ENCODE results near the gene AKT3. TPM values are rescaled to one million over a fixed set of nuclear protein-coding genes. Genes with fewer than 3 reads are reported as not detected.

AKT3 gene
- total RNA-seq, 1 donor from 2014 or later: 38.5 TPM

DNA sequence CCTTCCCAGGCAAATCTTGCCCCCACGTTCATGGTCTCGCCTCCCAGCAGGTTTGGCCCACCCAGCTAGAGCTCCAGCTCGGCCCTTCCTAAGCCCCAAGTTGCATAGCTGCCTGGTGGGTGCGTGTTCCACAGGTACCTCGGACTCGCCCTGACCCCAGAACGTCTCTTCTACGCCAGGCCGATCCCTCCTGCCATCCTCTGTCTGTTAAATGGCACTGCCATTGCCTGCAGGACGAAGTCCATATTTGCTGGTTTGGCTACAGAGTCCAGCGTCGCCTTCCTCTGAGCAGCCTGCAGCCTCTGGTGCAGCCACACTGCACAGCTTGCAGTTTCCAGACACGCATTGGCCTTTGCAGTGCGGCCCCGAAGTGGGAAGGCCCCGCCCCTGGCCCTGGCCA lies 366.1 kb downstream of the AKT3 start:
- peak overlapping the region; percentile 69 for H3K4me3 Mint-ChIP-seq
- peaks cover 1% of the 10 kb centered on the region for H3K36me3 Mint-ChIP-seq (ENCODE audit: low read depth)
- peaks cover 5% of the 10 kb centered on the region for H3K27me3 Mint-ChIP-seq
- peaks cover 14% of the 10 kb centered on the region for H3K4me1 Mint-ChIP-seq
- H3K27ac Mint-ChIP-seq: no peak overlapping the region
- intact Hi-C loops (cut with micrococcal nuclease): loop anchor here (5.0 to 10.0 kb wide), 2 partner anchors 37 to 139 kb away; no protein-coding TSS in a partner anchor
- DNase-seq: no peak
- peaks cover 6% of the 10 kb centered on the region for H3K9me3 Mint-ChIP-seq

DNA sequence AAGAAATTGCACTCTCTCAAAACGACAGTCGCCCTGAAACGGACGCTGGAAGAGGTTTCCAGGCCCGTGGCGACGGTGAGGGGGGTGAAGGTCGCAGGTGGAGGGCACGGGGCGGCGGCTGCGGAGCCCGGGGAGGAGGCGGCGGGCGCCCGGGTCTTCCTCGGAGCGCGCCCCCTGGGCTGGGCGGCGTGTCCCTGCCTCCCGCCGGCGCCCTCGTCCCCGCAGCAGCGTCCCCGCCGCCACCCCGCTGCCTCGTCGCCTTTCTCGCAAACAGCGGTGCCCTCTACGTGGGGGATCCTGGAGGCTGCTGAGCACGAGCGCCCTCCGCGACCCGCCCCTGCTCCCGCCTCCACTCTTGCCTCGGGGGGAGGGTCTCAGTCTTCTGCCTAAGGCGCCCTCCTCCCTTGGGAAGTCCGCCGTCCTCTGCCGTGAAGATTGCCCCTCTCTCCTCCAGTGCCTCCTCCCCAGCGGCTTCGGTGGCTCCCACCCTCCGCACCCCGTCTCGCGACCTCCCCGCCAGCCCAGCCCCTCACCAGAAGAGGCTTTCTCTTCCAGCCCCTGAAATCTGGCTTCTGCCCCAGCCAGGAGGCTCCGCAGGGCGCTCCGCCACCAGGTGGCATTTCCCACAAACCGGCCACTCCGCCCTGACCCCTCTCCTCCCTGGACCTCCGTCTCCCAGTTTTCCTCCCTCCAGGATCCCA lies 366.8 kb downstream of the AKT3 start:
- Mint-ChIP-seq H3K4me1 (peaks cover 14% of the 10 kb centered on the region), H3K27ac (no peak overlapping the region), H3K36me3 (ENCODE audit: low read depth) (peaks cover 1% of the 10 kb centered on the region), H3K27me3 (peaks cover 5% of the 10 kb centered on the region), H3K9me3 (peaks cover 6% of the 10 kb centered on the region), H3K4me3 (peak overlapping the region; percentile 71)
- intact Hi-C loops (cut with micrococcal nuclease): loop anchor here (5.0 to 10.0 kb wide), 2 partner anchors 36 to 138 kb away; no protein-coding TSS in a partner anchor
- DNase-seq: peak; percentile 63

DNA sequence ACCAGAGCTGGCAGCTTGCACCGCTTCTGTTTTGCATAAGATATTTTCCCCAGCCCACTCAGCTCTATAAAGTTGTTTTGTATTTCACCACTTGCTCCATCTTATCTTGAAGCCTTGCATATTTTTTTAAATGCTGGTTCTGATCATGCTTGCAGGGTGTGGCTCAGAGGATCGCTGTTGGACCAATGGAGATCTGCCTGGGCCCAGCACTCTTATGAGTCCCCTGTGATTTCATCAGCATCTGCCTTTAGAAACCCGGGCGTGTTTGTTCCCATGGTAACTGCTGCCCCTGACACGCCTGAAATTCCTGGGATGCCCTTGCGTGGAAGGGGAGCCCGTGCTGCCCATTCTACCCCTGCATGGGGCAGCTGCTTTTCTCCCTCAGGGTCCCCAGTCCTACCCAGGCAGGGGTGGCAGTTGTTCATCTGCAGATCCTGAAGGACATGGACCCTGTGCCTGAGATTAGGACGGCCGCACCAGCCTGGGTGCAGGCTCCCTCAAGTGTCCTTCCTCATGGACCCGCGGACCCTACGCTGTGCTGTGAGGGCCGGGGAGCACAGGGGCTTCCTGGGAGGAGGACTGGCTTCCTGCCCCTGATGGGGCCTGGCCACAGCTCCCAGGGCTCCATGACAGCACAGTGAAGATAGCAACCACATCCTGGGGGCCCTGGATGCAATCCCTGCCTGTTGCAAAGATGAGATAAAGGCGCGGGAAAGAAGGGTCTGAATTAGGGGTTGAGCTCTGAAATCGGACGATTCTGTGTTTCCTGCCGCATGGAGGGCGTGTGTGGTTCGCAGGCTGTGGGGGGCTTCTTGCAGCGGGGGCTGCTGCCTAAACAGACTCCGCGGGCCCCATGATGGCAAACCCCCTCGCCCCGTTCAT lies 367.7 kb downstream of the AKT3 start:
- Mint-ChIP-seq H3K27ac (no peak overlapping the region), H3K9me3 (peaks cover 6% of the 10 kb centered on the region), H3K4me3 (peak overlapping the region; percentile 71), H3K4me1 (peaks cover 14% of the 10 kb centered on the region), H3K36me3 (ENCODE audit: low read depth) (peaks cover 1% of the 10 kb centered on the region), H3K27me3 (peaks cover 5% of the 10 kb centered on the region)
- no peak for DNase-seq
- intact Hi-C loops (cut with micrococcal nuclease): loop anchor here (5.0 to 10.0 kb wide), 2 partner anchors 35 to 138 kb away; no protein-coding TSS in a partner anchor

DNA sequence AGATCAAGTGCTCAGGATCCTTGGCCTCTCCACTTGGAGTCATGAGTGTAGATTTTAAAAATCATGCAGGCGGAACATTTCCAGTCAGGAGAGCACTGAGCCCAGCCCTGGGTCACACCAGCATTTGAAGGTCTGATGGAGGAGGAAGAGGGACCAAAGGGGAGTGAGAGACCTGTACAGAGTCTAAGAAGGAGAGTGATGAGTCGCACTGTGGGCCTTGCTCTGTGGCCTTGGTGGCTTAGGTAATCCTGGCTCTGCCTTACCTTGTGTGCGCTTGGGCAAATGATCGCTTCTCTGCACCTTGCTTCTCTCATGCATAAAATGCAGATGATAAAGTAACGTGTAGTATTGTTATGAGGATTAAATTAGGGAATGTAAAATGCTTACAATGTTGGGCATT lies 368.9 kb downstream of the AKT3 start:
- H3K9me3 Mint-ChIP-seq: peaks cover 6% of the 10 kb centered on the region
- no peak overlapping the region for H3K27ac Mint-ChIP-seq
- intact Hi-C loops (cut with micrococcal nuclease): loop anchor here (5.0 to 10.0 kb wide), 2 partner anchors 34 to 136 kb away; no protein-coding TSS in a partner anchor
- peaks cover 1% of the 10 kb centered on the region for H3K36me3 Mint-ChIP-seq (ENCODE audit: low read depth)
- no peak overlapping the region for H3K4me3 Mint-ChIP-seq
- peaks cover 14% of the 10 kb centered on the region for H3K4me1 Mint-ChIP-seq
- DNase-seq: no peak
- peaks cover 5% of the 10 kb centered on the region for H3K27me3 Mint-ChIP-seq

DNA sequence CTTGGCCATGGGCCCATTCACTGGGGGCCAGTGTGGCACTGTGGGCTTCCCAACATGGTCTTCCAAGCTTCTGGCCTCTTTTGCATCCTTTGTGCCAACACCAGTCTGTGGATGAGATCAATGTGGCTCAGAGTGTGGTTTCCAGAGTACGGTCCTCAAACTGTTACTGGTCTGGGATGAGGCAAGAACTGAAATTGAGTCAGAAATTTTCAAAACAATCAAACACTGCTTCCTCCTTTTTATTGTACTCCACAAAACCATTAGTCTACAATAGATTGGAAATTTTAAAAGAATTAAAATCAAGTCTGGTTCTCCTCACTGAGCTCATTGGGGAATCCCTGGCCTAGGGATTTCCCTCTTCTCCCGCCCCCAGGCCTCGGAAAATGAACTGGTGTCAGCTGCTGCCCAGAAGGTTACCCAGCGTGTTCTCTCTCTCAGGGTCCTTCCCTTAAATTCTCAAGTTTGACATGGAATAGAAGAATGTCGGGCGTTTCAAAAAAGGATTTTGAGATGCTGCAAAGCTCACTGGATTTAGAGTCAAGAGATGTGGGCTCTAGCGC lies 372.2 kb downstream of the AKT3 start:
- Mint-ChIP-seq H3K4me1 (peaks cover 19% of the 10 kb centered on the region), H3K4me3 (no peak overlapping the region), H3K27me3 (no peaks in the 10 kb centered on the region), H3K27ac (no peak overlapping the region), H3K9me3 (peaks cover 6% of the 10 kb centered on the region), H3K36me3 (ENCODE audit: low read depth) (no peaks in the 10 kb centered on the region)
- DNase-seq: no peak
- intact Hi-C loops (cut with micrococcal nuclease): loop anchor here (10.0 kb wide), 1 partner anchor 267 kb away; no protein-coding TSS in a partner anchor

DNA sequence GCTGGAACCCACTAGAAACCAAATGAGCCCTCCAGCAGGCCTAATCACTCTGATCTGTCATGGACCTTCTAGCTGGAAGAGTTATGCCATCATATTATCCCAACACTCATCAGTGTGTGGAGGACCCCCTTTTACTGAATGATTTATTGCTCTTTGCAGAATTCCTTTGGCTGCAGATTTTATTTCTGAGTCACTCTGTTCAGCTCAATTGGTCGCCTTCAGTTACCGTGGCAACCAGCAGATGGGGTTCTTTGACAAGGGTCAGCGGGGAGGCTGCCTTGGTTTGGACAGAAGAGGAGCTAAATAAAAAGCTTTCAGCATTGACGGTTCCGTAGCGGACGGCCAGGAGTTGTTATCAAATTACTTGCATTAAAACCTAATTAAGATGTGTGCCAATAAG lies 374.1 kb downstream of the AKT3 start:
- Mint-ChIP-seq H3K4me3 (no peak overlapping the region), H3K36me3 (ENCODE audit: low read depth) (no peaks in the 10 kb centered on the region), H3K9me3 (peaks cover 6% of the 10 kb centered on the region), H3K27me3 (no peaks in the 10 kb centered on the region), H3K4me1 (peaks cover 7% of the 10 kb centered on the region), H3K27ac (no peak overlapping the region)
- intact Hi-C loops (cut with micrococcal nuclease): loop anchor here (10.0 kb wide), 1 partner anchor 269 kb away; no protein-coding TSS in a partner anchor
- no peak for DNase-seq

DNA sequence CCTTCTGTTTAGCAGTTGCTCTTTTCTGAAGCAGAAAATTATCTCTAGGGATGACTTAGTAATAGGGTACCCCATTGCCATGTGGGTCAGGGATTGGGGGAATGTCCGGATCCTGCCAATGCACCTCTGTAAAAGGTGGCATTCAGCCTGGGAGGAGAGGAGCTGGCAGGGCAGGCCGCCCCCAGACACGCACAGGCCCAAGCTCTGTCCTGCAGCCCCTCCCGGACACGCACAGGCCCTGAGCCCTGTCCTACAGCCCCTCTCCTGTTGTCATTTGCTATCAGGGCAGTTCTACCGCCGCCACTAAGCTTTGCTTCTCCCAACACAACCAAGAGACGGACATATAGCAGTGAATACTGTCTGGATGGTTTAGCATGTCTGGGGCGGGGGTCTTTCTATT lies 375.1 kb downstream of the AKT3 start:
- DNase-seq: no peak
- Mint-ChIP-seq H3K9me3 (peaks cover 3% of the 10 kb centered on the region), H3K4me1 (peaks cover 7% of the 10 kb centered on the region), H3K27ac (no peak overlapping the region), H3K4me3 (no peak overlapping the region), H3K27me3 (no peaks in the 10 kb centered on the region), H3K36me3 (ENCODE audit: low read depth) (no peaks in the 10 kb centered on the region)
- intact Hi-C loops (cut with micrococcal nuclease): loop anchor here (10.0 kb wide), 1 partner anchor 270 kb away; no protein-coding TSS in a partner anchor

DNA sequence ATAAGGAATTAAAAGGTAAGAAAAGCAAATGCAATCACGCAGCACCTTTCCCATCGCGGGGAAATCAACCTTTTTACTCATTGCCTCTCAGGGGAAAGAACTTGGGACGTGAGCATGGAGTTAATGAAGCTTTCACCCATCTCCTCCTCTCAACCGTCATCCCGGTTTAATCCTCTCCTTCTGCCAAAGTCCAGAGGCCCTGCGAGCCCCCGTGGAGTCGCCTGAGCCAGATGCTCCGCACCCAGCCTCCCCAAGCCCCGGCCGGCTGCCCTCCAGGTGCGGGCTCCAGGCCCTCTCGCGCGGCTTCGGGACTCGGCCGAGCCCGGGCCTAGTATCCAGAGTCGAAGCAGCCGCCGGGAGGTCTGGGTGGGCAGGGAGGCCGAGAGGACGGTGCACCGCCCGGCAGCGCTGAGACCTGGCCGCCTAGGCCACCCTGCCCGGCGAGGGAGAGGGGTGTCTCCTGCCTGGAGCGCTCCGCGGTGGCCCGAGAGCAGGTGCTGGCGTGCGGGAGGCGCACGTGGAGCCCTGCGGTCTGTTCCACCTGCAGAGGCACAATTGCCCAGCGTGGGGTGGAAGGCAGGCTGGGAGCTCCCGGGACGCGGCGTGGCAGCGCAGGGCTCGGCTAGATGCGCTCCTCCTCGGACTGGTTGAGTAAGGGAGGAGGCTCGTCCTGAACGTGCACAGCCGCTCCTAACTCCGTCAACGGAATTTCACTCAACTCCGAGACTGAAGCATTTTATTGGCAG lies 375.7 kb downstream of the AKT3 start:
- Mint-ChIP-seq H3K4me1 (peaks cover 7% of the 10 kb centered on the region), H3K27me3 (no peaks in the 10 kb centered on the region), H3K36me3 (ENCODE audit: low read depth) (no peaks in the 10 kb centered on the region), H3K4me3 (peak overlapping the region; percentile 84), H3K9me3 (no peaks in the 10 kb centered on the region), H3K27ac (no peak overlapping the region)
- intact Hi-C loops (cut with micrococcal nuclease): loop anchor here (10.0 kb wide), 1 partner anchor 270 kb away; no protein-coding TSS in a partner anchor
- no peak for DNase-seq

DNA sequence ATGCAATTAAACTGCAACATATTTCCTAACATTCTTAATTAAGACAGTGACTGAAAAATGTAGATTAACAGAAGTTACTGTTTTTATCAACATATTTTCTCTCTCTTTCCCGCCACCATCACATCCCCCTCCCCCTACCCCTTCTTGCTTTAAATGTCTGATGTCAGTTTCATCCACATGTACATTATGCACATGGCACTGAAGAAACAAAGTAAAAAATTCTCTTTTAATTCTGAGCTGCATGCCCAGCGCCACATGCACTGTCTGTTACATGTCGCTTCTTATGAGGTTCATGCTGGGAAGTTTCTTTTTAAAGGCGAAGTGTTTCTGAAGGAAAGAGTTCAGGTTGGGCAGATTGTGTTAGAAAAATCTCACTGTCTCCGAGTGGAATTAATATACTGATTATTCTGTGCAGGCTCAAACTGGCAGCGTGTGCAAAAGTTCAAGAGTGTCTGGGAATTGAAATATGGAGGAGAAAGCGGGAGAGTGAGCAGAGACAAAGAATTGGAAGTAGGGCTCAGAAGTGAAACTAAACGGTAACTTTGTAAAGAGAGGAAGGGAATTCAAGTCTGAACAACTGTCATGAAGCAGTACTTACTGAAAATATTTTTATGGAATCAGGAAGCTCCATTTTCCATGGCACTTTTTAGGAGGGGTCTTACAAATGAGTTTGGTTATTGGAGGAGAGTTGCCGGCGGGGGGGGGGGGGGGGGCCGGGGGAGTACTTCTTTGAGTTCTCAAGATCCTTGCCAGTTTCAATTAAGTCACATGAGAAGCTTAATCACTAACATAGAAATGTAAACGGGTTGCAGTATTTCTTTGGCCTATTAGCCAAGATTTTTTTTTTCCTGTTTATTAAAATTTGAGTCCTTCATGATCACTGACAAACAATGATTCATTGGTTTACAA lies 376.6 kb downstream of the AKT3 start:
- Mint-ChIP-seq H3K9me3 (no peaks in the 10 kb centered on the region), H3K4me3 (peak overlapping the region; percentile 84), H3K4me1 (peaks cover 7% of the 10 kb centered on the region), H3K36me3 (ENCODE audit: low read depth) (no peaks in the 10 kb centered on the region), H3K27ac (peak overlapping the region; percentile 3), H3K27me3 (no peaks in the 10 kb centered on the region)
- intact Hi-C loops (cut with micrococcal nuclease): loop anchor here (10.0 kb wide), 1 partner anchor 271 kb away; no protein-coding TSS in a partner anchor
- no peak for DNase-seq

DNA sequence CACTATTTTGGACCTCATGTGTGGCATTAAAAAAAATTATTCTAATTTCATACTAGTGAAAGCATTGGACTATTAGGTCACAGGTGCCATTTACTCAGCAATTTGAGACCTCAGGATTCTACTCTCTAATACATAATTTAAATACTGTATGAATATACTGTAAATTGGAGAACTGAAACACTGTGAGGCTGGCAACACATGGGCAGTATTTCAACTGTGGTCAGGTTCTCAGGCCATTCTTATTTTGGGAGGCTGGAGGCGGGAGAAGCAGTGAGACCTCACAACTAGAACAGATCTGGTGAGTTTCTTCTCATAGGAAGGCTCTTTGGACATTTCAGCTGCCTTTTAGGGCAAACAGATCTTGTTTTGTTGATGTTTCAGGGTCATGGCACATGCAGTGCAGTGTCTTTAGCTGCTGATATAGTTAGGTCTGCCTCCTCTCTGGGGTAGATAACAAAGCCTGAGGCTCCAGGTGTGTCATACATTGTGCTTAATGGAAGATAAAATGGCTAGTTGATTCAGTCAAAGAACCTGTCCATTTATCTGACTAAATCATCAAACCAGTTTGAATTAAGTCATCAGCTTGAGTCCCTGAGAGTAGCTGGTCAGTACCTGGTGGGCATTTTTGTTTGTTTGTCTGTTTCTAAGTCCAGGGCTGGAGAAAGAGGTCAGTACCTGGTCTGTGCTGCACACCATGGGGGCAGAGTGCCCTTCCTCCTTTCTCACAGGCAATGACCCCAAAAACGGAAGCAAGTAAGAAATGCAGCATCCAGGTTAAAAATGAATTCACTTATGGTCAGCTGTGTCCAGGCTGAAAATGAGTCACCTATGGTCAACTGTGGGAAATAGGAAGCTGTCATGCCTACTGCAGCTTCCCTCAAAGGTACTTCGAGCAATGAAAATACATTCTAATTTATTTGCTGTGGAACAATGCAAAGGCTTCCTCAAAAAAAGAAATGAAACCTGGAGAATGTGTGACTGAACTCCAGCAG lies 378.0 kb downstream of the AKT3 start:
- intact Hi-C loops (cut with micrococcal nuclease): loop anchor here (10.0 kb wide), 1 partner anchor 273 kb away; no protein-coding TSS in a partner anchor
- no peak overlapping the region for H3K27ac Mint-ChIP-seq
- no peak overlapping the region for H3K4me3 Mint-ChIP-seq
- H3K27me3 Mint-ChIP-seq: no peaks in the 10 kb centered on the region
- no peaks in the 10 kb centered on the region for H3K9me3 Mint-ChIP-seq
- DNase-seq: no peak
- peaks cover 7% of the 10 kb centered on the region for H3K4me1 Mint-ChIP-seq
- no peaks in the 10 kb centered on the region for H3K36me3 Mint-ChIP-seq (ENCODE audit: low read depth)

DNA sequence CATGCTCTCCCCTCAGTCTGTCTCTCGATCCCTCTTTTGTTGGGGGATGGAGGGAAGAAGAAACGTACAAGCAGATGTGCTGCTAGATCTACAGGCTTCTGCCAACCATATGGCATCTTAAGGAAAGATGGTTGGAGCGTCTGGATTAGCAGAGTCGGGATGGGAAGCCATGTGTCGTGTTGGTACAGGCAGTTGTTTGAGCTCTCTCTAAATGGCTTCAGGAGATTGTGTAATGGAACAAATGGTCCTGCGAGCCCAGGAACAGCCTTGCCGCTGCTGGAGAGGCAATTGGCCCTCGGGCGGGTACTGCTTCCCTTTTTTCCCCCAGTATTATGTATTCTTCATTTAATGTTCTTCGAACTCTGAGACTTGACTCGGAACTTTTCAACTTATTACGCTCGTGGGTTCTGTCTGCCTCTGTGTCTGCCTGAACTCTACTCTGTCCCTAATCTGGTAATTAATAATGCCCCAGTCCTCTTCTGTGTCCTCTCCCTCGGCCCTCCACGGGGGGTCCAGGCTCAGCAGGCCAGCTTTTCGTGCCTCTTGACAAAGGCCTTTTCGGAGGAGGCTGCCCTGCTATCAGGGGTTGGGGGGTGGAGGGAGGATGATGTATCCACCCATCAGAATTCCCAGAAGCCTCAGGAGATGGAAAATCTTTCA lies 378.9 kb downstream of the AKT3 start:
- intact Hi-C loops (cut with micrococcal nuclease): loop anchor here (10.0 kb wide), 1 partner anchor 274 kb away; no protein-coding TSS in a partner anchor
- H3K27ac Mint-ChIP-seq: no peak overlapping the region
- no peaks in the 10 kb centered on the region for H3K27me3 Mint-ChIP-seq
- peaks cover 7% of the 10 kb centered on the region for H3K4me1 Mint-ChIP-seq
- H3K4me3 Mint-ChIP-seq: no peak overlapping the region
- H3K36me3 Mint-ChIP-seq (ENCODE audit: low read depth): no peaks in the 10 kb centered on the region
- H3K9me3 Mint-ChIP-seq: no peaks in the 10 kb centered on the region
- DNase-seq: no peak

Measured in activated CD4-positive, alpha-beta T cell treated with anti-CD3 and anti-CD28 coated beads, Interleukin-2, amount 10 ng/mL, durations not matched to agents 24 days and 14 days (primary cell).